SK-N-SH (cell line): ENCODE measurements around the gene ROPN1L. TPM values are rescaled to one million over a fixed set of nuclear protein-coding genes. Genes with fewer than 3 reads are reported as not detected.

Experiments
- CTCF ChIA-PET: fragments of 300-600, 350-600 bp; formaldehyde crosslinking; extraction: SDS; loops from one replicate; lab custom pipeline; 2021; lab: Yijun Ruan, JAX
- POLR2A ChIA-PET: fragments of 350-600 bp; sonication (Branson Sonifier 250); formaldehyde crosslinking; extraction: SDS; loops from one replicate; lab custom pipeline; 2020; ENCODE audit warnings: antibody characterized with exemption, inconsistent platforms; lab: Yijun Ruan, JAX
- DNase-seq: peaks from one replicate; pipeline ENCODE4 v3.0.0; 2012
- H2AFZ ChIP-seq: fragments of 200-600 bp; sonication (generic); 2 replicates; pipeline ENCODE4 v1.8.1; 2016; ENCODE audit warnings: antibody characterized with exemption, mild to moderate bottlenecking, low read depth
- H3F3A ChIP-seq: fragments of 200-600 bp; sonication (generic); replicated peaks from 2 replicates; pipeline ENCODE3; 2016; ENCODE audit warnings: antibody characterized with exemption, mild to moderate bottlenecking; ENCODE audit not compliant: insufficient read depth
- H3K27ac ChIP-seq, 2 experiments: fragments of 200-500 bp in 1 of 2; fragments of 200-600 bp in 1 of 2; sonication (Bioruptor generic) in 1 of 2; sonication (generic), shearing (Covaris generic) in 1 of 2; 2 replicates each; pipeline versions ENCODE4 v1.5.1 to v1.6.1; 2014 to 2016; ENCODE audit warnings: low read depth in 2 of 2, inconsistent platforms in 1 of 2, low read length in 1 of 2, mild to moderate bottlenecking in 1 of 2, mixed read lengths in 1 of 2
- H3K27me3 ChIP-seq: fragments of 200-600 bp; sonication (generic), shearing (Covaris generic); 2 replicates; pipeline ENCODE4 v1.6.1; 2016; ENCODE audit warnings: mixed run types; ENCODE audit not compliant: insufficient read depth
- H3K36me3 ChIP-seq, 2 experiments: fragments of 200-500 bp in 1 of 2; fragments of 200-600 bp in 1 of 2; sonication (Bioruptor generic) in 1 of 2; sonication (generic) in 1 of 2; replicated peaks in 1 of 2; 2 replicates each; pipeline versions ENCODE3 to v1.5.1; 2014 to 2016; ENCODE audit warnings: low read length in 1 of 2, mild to moderate bottlenecking in 1 of 2; ENCODE audit not compliant: insufficient read depth in 2 of 2, control insufficient read depth in 1 of 2
- H3K4me1 ChIP-seq, 2 experiments: fragments of 200-500 bp in 1 of 2; fragments of 200-600 bp in 1 of 2; sonication (Bioruptor generic) in 1 of 2; sonication (generic), shearing (Covaris generic) in 1 of 2; 2 replicates each; pipeline versions ENCODE4 v1.5.1 to v1.6.1; 2014 to 2016; ENCODE audit warnings: low read depth in 1 of 2, low read length in 1 of 2, mixed run types in 1 of 2; ENCODE audit not compliant: insufficient read depth in 2 of 2, control insufficient read depth in 1 of 2
- H3K4me2 ChIP-seq: fragments of 200-600 bp; sonication (generic), shearing (Covaris generic); 2 replicates; pipeline ENCODE4 v1.6.1; 2017; ENCODE audit warnings: mixed run types
- H3K4me3 ChIP-seq, 2 experiments: fragments of 200-500 bp in 1 of 2; fragments of 200-600 bp in 1 of 2; sonication (Bioruptor generic) in 1 of 2; sonication (generic), shearing (Covaris generic) in 1 of 2; 2 replicates each; pipeline versions ENCODE4 v1.5.1 to v1.8.1; 2014 to 2016; ENCODE audit warnings: low read depth in 2 of 2, inconsistent platforms in 1 of 2, low read length in 1 of 2, mild to moderate bottlenecking in 1 of 2, mixed read lengths in 1 of 2, moderate library complexity in 1 of 2
- H3K79me2 ChIP-seq: fragments of 200-600 bp; sonication (generic); 2 replicates; pipeline ENCODE4 v1.8.1; 2017; ENCODE audit warnings: mild to moderate bottlenecking; ENCODE audit not compliant: insufficient read depth
- H3K9ac ChIP-seq: fragments of 200-600 bp; sonication (generic); 2 replicates; pipeline ENCODE4 v1.6.1; 2017; ENCODE audit warnings: mixed run types
- H3K9me2 ChIP-seq: fragments of 200-600 bp; sonication (generic); 2 replicates; pipeline ENCODE4 v1.6.1; 2017; ENCODE audit warnings: mixed run types
- H3K9me3 ChIP-seq: fragments of 200-600 bp; sonication (generic); 2 replicates; pipeline ENCODE4 v1.6.1; 2017; ENCODE audit warnings: mixed run types, mild to moderate bottlenecking, moderate library complexity
- H4K20me1 ChIP-seq: fragments of 200-600 bp; sonication (generic); 2 replicates; pipeline ENCODE4 v1.6.1; 2017; ENCODE audit warnings: mild to moderate bottlenecking, mixed run types; ENCODE audit not compliant: insufficient read depth
- CHD2 ChIP-seq: fragments of 150-350 bp; IDR thresholded peaks from 2 replicates; pipeline ENCODE4 v1.6.1; 2018; ENCODE audit warnings: low read length; ENCODE audit not compliant: partially characterized antibody
- ELF1 ChIP-seq: IDR thresholded peaks from 2 replicates; pipeline ENCODE4 v1.4.0; 2012
- EP300 ChIP-seq, 2 experiments: IDR thresholded peaks; 2 replicates each; pipeline versions ENCODE4 v1.4.0 to v1.6.1; 2012; ENCODE audit warnings: borderline replicate concordance in 1 of 2, low read depth in 1 of 2, low read length in 1 of 2
- FOSL2 ChIP-seq: IDR thresholded peaks from 2 replicates; pipeline ENCODE4 v1.4.0; 2012; ENCODE audit warnings: low read depth, mild to moderate bottlenecking, moderate library complexity, borderline replicate concordance
- FOXM1 ChIP-seq: IDR thresholded peaks from 2 replicates; pipeline ENCODE4 v1.4.0; 2012; ENCODE audit warnings: low read depth, mild to moderate bottlenecking
- GABPA ChIP-seq: IDR thresholded peaks from 2 replicates; pipeline ENCODE4 v1.4.0; 2012; ENCODE audit warnings: low read depth, mild to moderate bottlenecking
- GATA2 ChIP-seq: sonication (generic); formaldehyde crosslinking; IDR thresholded peaks from 2 replicates; pipeline ENCODE4 v1.5.0; 2020; ENCODE audit warnings: mild to moderate bottlenecking, missing genetic modification reagents
- IRF3 ChIP-seq: fragments of 150-350 bp; IDR thresholded peaks from 2 replicates; pipeline ENCODE4 v1.6.1; 2016; ENCODE audit warnings: mild to moderate bottlenecking, low read depth, low read length
- NFIC ChIP-seq: IDR thresholded peaks from 2 replicates; pipeline ENCODE4 v1.4.0; 2012; ENCODE audit warnings: borderline replicate concordance
- POLR2AphosphoS5 ChIP-seq: IDR thresholded peaks from 2 replicates; pipeline ENCODE4 v1.6.1; 2012; ENCODE audit warnings: low read depth, low read length
- RCOR1 ChIP-seq: fragments of 150-350 bp; IDR thresholded peaks from 2 replicates; pipeline ENCODE4 v1.6.1; 2017; ENCODE audit warnings: antibody characterized with exemption, low read length
- SIN3A ChIP-seq: IDR thresholded peaks from 2 replicates; pipeline ENCODE4 v1.6.1; 2012; ENCODE audit warnings: low read depth, mild to moderate bottlenecking, low read length, moderate library complexity, borderline replicate concordance
- SMC3 ChIP-seq: IDR thresholded peaks from 2 replicates; pipeline ENCODE4 v1.6.1; 2012; ENCODE audit warnings: low read depth, low read length, improper control_type of control experiment
- TCF12 ChIP-seq: IDR thresholded peaks from 2 replicates; pipeline ENCODE4 v1.4.0; 2012
- USF1 ChIP-seq: IDR thresholded peaks from 2 replicates; pipeline ENCODE4 v1.4.0; 2012; ENCODE audit warnings: low read depth, borderline replicate concordance
- YY1 ChIP-seq: IDR thresholded peaks from 2 replicates; pipeline ENCODE4 v1.4.0; 2012; ENCODE audit warnings: low read depth, mild to moderate bottlenecking
- WGBS: methylation state at CpG from one replicate; pipeline ENCODE4 v1.1.6; 2017; ENCODE audit warnings: low lambda C conversion rate; 5-methylcytosine and 5-hydroxymethylcytosine counted together
- polyA plus RNA-seq, 3 experiments: library from polyadenylated mRNA; depleted of rRNA; stranded (reverse); fragments of >200 nt; gene quantifications; 2 replicates each; pipeline ENCODE4 v1.2.3, GENCODE V29; 2012
- TF ChIP-seq, protein P1 (sequence below): fragments of 150-350 bp; IDR thresholded peaks from 2 replicates; pipeline ENCODE4 v1.6.1; 2017; ENCODE audit warnings: antibody characterized with exemption, low read length, low read depth, borderline replicate concordance
- TF ChIP-seq, protein P2 (sequence below): IDR thresholded peaks from 2 replicates; pipeline ENCODE4 v1.4.0; 2012; ENCODE audit warnings: low read depth, borderline replicate concordance

The ROPN1L gene
- polyA plus RNA-seq, 1 of the 3 experiments (the other 2 are of a cell fraction), result 0.31 TPM

GRCh38 chr5:10416868-10417267 lies 24.8 kb upstream of the ROPN1L start:
- Histone ChIP-seq H3K36me3 (peaks cover 80 to 89% of the 10 kb centered on the region in 2 experiments), H3K9ac (no peak overlapping the region), H4K20me1 (no peaks in the 10 kb centered on the region), H3K4me2 (no peak overlapping the region), H3K9me3 (no peaks in the 10 kb centered on the region), H3K79me2 (no peaks in the 10 kb centered on the region; the same call in 1 of the 2 replicates), H3K4me3 (no peak overlapping the region), H3K27ac (no peak overlapping the region), H3K27me3 (no peaks in the 10 kb centered on the region), H3K9me2 (no peaks in the 10 kb centered on the region), H3F3A (no peaks in the 10 kb centered on the region), H2AFZ (no peak overlapping the region), H3K4me1 (peaks cover 14 to 20% of the 10 kb centered on the region in 2 experiments; a peak in 3 of 4 replicates)
- POLR2A ChIA-PET, result no interaction called here
- WGBS, result 97% methylated on average over 3 of the region's 3 CpGs
- CTCF ChIA-PET, result interaction anchor here (1.4 kb wide), 1 partner anchor 133 kb away, joined by 4 read pairs; no protein-coding TSS in a partner anchor
- DNase-seq, result no peak
- TF ChIP-seq FOXM1 (no peak), SMC3 (no peak), CHD2 (no peak), IRF3 (no peak), EP300 (IDR thresholded peaks at IDR 0.05; ENCODE audit: borderline replicate concordance in 1 of 2, low read depth in 1 of 2, low read length in 1 of 2) (no peak), YY1 (no peak), NFIC (no peak), SIN3A (no peak), GABPA (no peak), POLR2AphosphoS5 (no peak), USF1 (no peak), ELF1 (no peak), RCOR1 (no peak), GATA2 (CRISPR knock-in tag) (no peak)

- 97% methylated on average over 4 of the region's 4 CpGs for WGBS
- no peak for TF ChIP-seq YY1
- TF ChIP-seq, protein P1, sequence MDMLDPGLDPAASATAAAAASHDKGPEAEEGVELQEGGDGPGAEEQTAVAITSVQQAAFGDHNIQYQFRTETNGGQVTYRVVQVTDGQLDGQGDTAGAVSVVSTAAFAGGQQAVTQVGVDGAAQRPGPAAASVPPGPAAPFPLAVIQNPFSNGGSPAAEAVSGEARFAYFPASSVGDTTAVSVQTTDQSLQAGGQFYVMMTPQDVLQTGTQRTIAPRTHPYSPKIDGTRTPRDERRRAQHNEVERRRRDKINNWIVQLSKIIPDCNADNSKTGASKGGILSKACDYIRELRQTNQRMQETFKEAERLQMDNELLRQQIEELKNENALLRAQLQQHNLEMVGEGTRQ, result no peak
- TF ChIP-seq FOSL2, result no peak
- no peak for TF ChIP-seq EP300 (IDR thresholded peaks at IDR 0.05; ENCODE audit: borderline replicate concordance in 1 of 2, low read depth in 1 of 2, low read length in 1 of 2)
- no peak for TF ChIP-seq USF1
- TF ChIP-seq POLR2AphosphoS5, result no peak
- no peak for TF ChIP-seq TCF12
- TF ChIP-seq, protein P2, sequence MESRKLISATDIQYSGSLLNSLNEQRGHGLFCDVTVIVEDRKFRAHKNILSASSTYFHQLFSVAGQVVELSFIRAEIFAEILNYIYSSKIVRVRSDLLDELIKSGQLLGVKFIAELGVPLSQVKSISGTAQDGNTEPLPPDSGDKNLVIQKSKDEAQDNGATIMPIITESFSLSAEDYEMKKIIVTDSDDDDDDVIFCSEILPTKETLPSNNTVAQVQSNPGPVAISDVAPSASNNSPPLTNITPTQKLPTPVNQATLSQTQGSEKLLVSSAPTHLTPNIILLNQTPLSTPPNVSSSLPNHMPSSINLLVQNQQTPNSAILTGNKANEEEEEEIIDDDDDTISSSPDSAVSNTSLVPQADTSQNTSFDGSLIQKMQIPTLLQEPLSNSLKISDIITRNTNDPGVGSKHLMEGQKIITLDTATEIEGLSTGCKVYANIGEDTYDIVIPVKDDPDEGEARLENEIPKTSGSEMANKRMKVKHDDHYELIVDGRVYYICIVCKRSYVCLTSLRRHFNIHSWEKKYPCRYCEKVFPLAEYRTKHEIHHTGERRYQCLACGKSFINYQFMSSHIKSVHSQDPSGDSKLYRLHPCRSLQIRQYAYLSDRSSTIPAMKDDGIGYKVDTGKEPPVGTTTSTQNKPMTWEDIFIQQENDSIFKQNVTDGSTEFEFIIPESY, result no peak
These were observed 22.9 kb upstream of the ROPN1L start for GRCh38 chr5:10418654-10419345.

More at GRCh38 chr5:10418654-10419345, 22.9 kb upstream of the ROPN1L start:
- ChIA-PET POLR2A (no interaction called here), CTCF (interaction anchor here (0.8 to 6.0 kb wide), 3 partner anchors 88 to 135 kb away, joined by 3 to 51 read pairs (median 3); no protein-coding TSS in a partner anchor)
- H3K9ac ChIP-seq, result no peak overlapping the region
- no peaks in the 10 kb centered on the region; the same call in 1 of the 2 replicates for H3K79me2 ChIP-seq
- H3K4me1 ChIP-seq, result peaks cover 14 to 23% of the 10 kb centered on the region in 2 experiments; a peak in 3 of 4 replicates
- no peaks in the 10 kb centered on the region for H3K9me2 ChIP-seq
- no peak overlapping the region for H2AFZ ChIP-seq
- peaks cover 74 to 92% of the 10 kb centered on the region in 2 experiments for H3K36me3 ChIP-seq
- no peak overlapping the region for H3K4me3 ChIP-seq
- no peaks in the 10 kb centered on the region for H3F3A ChIP-seq
- H3K4me2 ChIP-seq, result no peak overlapping the region
- no peaks in the 10 kb centered on the region for H3K27me3 ChIP-seq
- no peak for DNase-seq
- no peaks in the 10 kb centered on the region for H3K9me3 ChIP-seq
- H4K20me1 ChIP-seq, result no peaks in the 10 kb centered on the region
- H3K27ac ChIP-seq, result peak overlapping the region in 1 of 2 experiments; percentile 89; a peak in 2 of 4 replicates
